Naive thymus-derived CD4-positive, alpha-beta T cell (primary cell): Measurements from ENCODE around the gene MT1F. TPM values are rescaled to one million over a fixed set of nuclear protein-coding genes. Genes with fewer than 3 reads are reported as not detected.
A peak's percentile ranks its signal among the peaks of the same experiment; 100 is the strongest.

Experiments used
- ATAC-seq: fragments of 150-1000 bp; cut with Tn5 transposase; 2 replicates; pipeline ENCODE4 v1.10.0; 2021; ENCODE audit warnings: mild to moderate bottlenecking, moderate library complexity
- CTCF ChIA-PET: fragments of 350-600 bp; sonication (Branson Sonifier 250); formaldehyde crosslinking; loops from one replicate; lab custom pipeline; 2021; ENCODE audit warnings: antibody characterized with exemption; lab: Charles Lee
- POLR2A ChIA-PET: fragments of 350-600 bp; sonication (Branson Sonifier 250); formaldehyde crosslinking; loops from one replicate; lab custom pipeline; 2021; ENCODE audit warnings: antibody characterized with exemption, inconsistent platforms; lab: Charles Lee
- DNase-seq, 9 donors: peaks; one replicate each; pipeline versions ENCODE4 v3.0.0 to v3.0.0-alpha.2; 2020 to 2022; ENCODE audit warnings: mixed read lengths in 1 of 9
- H3K27ac ChIP-seq: one replicate; pipeline ENCODE4 v1.7.0; 2013; ENCODE audit warnings: mild to moderate bottlenecking, low read depth, low read length, moderate library complexity
- H3K27me3 ChIP-seq, 2 donors: one replicate each; pipeline ENCODE4 v1.7.0; 2013; ENCODE audit warnings: low read length in 2 of 2, mild to moderate bottlenecking in 2 of 2, moderate library complexity in 2 of 2; ENCODE audit not compliant: control insufficient read depth in 2 of 2, insufficient read depth in 2 of 2
- H3K36me3 ChIP-seq, 3 experiments: 1 replicate in 2 of 3; 2 replicates in 1 of 3; pipeline ENCODE4 v1.7.0; 2013; ENCODE audit warnings: low read length in 3 of 3, mild to moderate bottlenecking in 3 of 3, moderate library complexity in 1 of 3; ENCODE audit not compliant: insufficient read depth in 3 of 3, control insufficient read depth in 2 of 3
- H3K4me1 ChIP-seq, 2 donors: one replicate each; pipeline ENCODE4 v1.7.0; 2013; ENCODE audit warnings: low read length in 2 of 2, mild to moderate bottlenecking in 2 of 2, moderate library complexity in 1 of 2; ENCODE audit not compliant: control insufficient read depth in 2 of 2, insufficient read depth in 2 of 2
- H3K4me3 ChIP-seq: 2 replicates; pipeline ENCODE4 v1.7.0; 2013; ENCODE audit warnings: mild to moderate bottlenecking, low read length
- H3K9me3 ChIP-seq, 3 experiments: 1 replicate in 2 of 3; 2 replicates in 1 of 3; pipeline ENCODE4 v1.7.0; 2013; ENCODE audit warnings: low read length in 3 of 3; ENCODE audit not compliant: control insufficient read depth in 2 of 3
- H3K27ac Mint-ChIP-seq, 9 donors: one replicate each; pipeline ENCODE4 v1.8.0; 2020 to 2022; ENCODE audit warnings: mixed read lengths in 9 of 9, mild to moderate bottlenecking in 8 of 9, moderate library complexity in 5 of 9, inconsistent platforms in 2 of 9
- H3K27me3 Mint-ChIP-seq, 5 donors: one replicate each; pipeline ENCODE4 v1.8.0; 2021 to 2022; ENCODE audit warnings: mixed read lengths in 5 of 5, mild to moderate bottlenecking in 1 of 5
- H3K36me3 Mint-ChIP-seq, 5 donors: one replicate each; pipeline ENCODE4 v1.8.0; 2020 to 2022; ENCODE audit warnings: mixed read lengths in 5 of 5, mild to moderate bottlenecking in 3 of 5, inconsistent platforms in 1 of 5
- H3K4me1 Mint-ChIP-seq, 7 donors: one replicate each; pipeline ENCODE4 v1.8.0; 2020 to 2022; ENCODE audit warnings: mixed read lengths in 7 of 7, mild to moderate bottlenecking in 3 of 7, inconsistent platforms in 1 of 7
- H3K4me3 Mint-ChIP-seq, 10 donors: one replicate each; pipeline ENCODE4 v1.8.0; 2020 to 2022; ENCODE audit warnings: mild to moderate bottlenecking in 10 of 10, mixed read lengths in 10 of 10, moderate library complexity in 6 of 10, inconsistent platforms in 2 of 10
- H3K9me3 Mint-ChIP-seq, 11 donors: one replicate each; pipeline ENCODE4 v1.8.0; 2020 to 2022; ENCODE audit warnings: mixed read lengths in 11 of 11, mild to moderate bottlenecking in 4 of 11, inconsistent platforms in 1 of 11, moderate library complexity in 1 of 11
- intact Hi-C, 2 donors: fragments of 100-400 bp; cut with micrococcal nuclease; formaldehyde crosslinking; loops; one replicate each; pipeline ENCODE4 v1.15.1; 2023
- polyA plus RNA-seq, 2 donors: library from polyadenylated mRNA; unstranded; fragments of 300-500 nt; fragmentation: Illumina TruSeq; gene quantifications; one replicate each; pipeline ENCODE4 v1.2.3, GENCODE V29; 2021
- total RNA-seq, 6 experiments: library from RNA in 5 of 6; stranded (reverse) in 5 of 6; gene quantifications; 1 replicate in 5 of 6; 2 replicates in 1 of 6; pipeline ENCODE4 v1.2.3 and lab custom pipeline; 2021 to 2026

Gene MT1F
- total and polyA plus RNA-seq, 7 experiments from 2014 or later, result 5.6 to 42.4 (median 8.9) TPM

- H3K9me3 Mint-ChIP-seq, result no peaks in the 10 kb centered on the region
- H3K36me3 ChIP-seq, result no peaks in the 10 kb centered on the region
- H3K4me3 Mint-ChIP-seq, result no peak overlapping the region
- H3K27ac Mint-ChIP-seq, result no peak overlapping the region
- CTCF ChIA-PET, result interaction anchor here (0.7 to 1.0 kb wide), 3 partner anchors 8 to 19 kb away, joined by 3 to 4 read pairs (median 4); no protein-coding TSS in a partner anchor
- POLR2A ChIA-PET, result interaction anchor here (0.6 kb wide), 1 partner anchor 12 kb away, joined by 3 read pairs; the partner anchor contains the start of gene MT1F
- H3K4me1 Mint-ChIP-seq, result peaks cover 15 to 28% (median 23%) of the 10 kb centered on the region in 7 donors
- H3K4me1 ChIP-seq, result peaks cover 11 to 16% of the 10 kb centered on the region in 2 donors
- H3K27me3 Mint-ChIP-seq, result peaks cover 8 to 72% (median 14%) of the 10 kb centered on the region in 5 donors
- no peak overlapping the region for H3K27ac ChIP-seq
- DNase-seq (no peak), ATAC-seq (no peak)
- peaks cover 0 to 8% of the 10 kb centered on the region in 2 donors for H3K27me3 ChIP-seq
- H3K4me3 ChIP-seq, result no peak overlapping the region
- intact Hi-C loops, result no loop called here
- H3K9me3 ChIP-seq, result no peaks in the 10 kb centered on the region
- no peaks in the 10 kb centered on the region for H3K36me3 Mint-ChIP-seq
These were observed 11.9 kb upstream of the MT1F start for GRCh38 chr16:56645838-56646237.

DNA sequence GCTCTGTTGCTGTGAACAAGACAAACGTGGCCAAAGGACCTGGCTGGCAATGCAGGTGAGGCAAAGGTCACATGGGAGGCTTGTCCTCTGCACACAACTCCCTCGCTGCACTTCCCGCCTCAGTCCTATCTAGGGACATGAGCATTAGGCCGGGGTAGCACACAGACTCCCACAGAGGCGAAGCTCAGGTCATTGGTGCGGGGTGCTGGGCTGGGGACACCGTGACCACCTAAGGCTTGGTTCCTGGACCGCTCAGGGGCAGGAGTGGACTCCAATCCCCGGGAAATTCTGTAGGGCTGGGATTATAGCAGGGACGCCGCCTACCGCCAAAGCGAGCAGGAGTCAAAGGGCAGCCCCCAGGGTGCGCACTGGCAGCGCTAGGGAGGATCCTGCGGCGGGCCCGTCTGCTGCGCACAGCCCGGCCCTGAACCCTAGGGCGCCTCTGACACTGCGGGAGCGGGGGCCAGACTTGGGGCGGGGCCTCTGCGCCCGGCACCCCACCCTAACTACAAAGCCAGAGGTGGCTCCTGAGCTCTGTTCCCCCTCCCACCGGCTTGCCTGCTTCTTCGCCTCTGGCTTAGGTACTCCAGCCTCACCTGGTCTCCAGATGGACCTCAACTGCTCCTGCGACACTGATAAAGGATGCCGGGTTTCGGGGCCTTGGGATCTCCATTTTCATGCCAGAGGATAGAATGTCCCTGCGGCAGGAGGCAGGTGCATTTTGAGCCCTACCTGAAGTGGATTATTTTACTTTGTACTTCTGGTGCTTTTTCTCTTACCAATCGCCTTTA is 9.9 kb upstream of the MT1F start:
- Histone ChIP-seq H3K9me3 (no peaks in the 10 kb centered on the region), H3K4me3 (no peak overlapping the region), H3K4me1 (peaks cover 11 to 15% of the 10 kb centered on the region in 2 donors), H3K27me3 (peaks cover 0 to 8% of the 10 kb centered on the region in 2 donors), H3K27ac (no peak overlapping the region), H3K36me3 (no peaks in the 10 kb centered on the region)
- no peak for DNase-seq
- Mint-ChIP-seq H3K4me3 (no peak overlapping the region), H3K27me3 (peaks cover 9 to 73% (median 17%) of the 10 kb centered on the region in 5 donors), H3K27ac (peak overlapping the region in 1 of 9 donors; percentile 62), H3K36me3 (no peaks in the 10 kb centered on the region), H3K4me1 (peaks cover 11 to 20% (median 16%) of the 10 kb centered on the region in 7 donors), H3K9me3 (no peaks in the 10 kb centered on the region)
- intact Hi-C loops, result no loop called here
- CTCF ChIA-PET, result no interaction called here
- POLR2A ChIA-PET, result interaction anchor here (0.6 to 0.7 kb wide), 2 partner anchors 87 to 281 kb away, joined by 3 to 4 read pairs; no protein-coding TSS in a partner anchor
- ATAC-seq, result no peak

- peaks cover 2% of the 10 kb centered on the region in 2 donors for H3K4me1 ChIP-seq
- POLR2A ChIA-PET, result interaction anchor here (1.1 kb wide), 1 partner anchor 10 kb away, joined by 4 read pairs; no protein-coding TSS in a partner anchor
- H3K27me3 ChIP-seq, result peaks cover 0 to 8% of the 10 kb centered on the region in 2 donors
These were observed 8.5 kb upstream of the MT1F start for GRCh38 chr16:56649271-56649670.

GRCh38 chr16:56649820-56650219 is 7.9 kb upstream of the MT1F start:
- Mint-ChIP-seq H3K4me1 (peaks cover 0 to 3% (median 0%) of the 10 kb centered on the region in 7 donors), H3K36me3 (no peaks in the 10 kb centered on the region), H3K4me3 (no peak overlapping the region), H3K9me3 (no peaks in the 10 kb centered on the region), H3K27me3 (peaks cover 9 to 67% (median 17%) of the 10 kb centered on the region in 5 donors), H3K27ac (no peak overlapping the region)
- Histone ChIP-seq H3K4me1 (no peaks in the 10 kb centered on the region), H3K9me3 (no peaks in the 10 kb centered on the region), H3K27ac (no peak overlapping the region), H3K27me3 (peaks cover 0 to 8% of the 10 kb centered on the region in 2 donors), H3K4me3 (no peak overlapping the region), H3K36me3 (no peaks in the 10 kb centered on the region)
- ATAC-seq, result no peak
- DNase-seq, result no peak
- intact Hi-C loops, result no loop called here
- ChIA-PET CTCF (no interaction called here), POLR2A (interaction anchor here (1.1 kb wide), 1 partner anchor 11 kb away, joined by 4 read pairs; no protein-coding TSS in a partner anchor)

More at GRCh38 chr16:56649271-56649670, 8.5 kb upstream of the MT1F start:
- H3K9me3 ChIP-seq, result no peaks in the 10 kb centered on the region
- H3K36me3 Mint-ChIP-seq, result no peaks in the 10 kb centered on the region
- H3K9me3 Mint-ChIP-seq, result no peaks in the 10 kb centered on the region
- DNase-seq (no peak), ATAC-seq (no peak)
- intact Hi-C loops, result no loop called here
- H3K4me3 ChIP-seq, result no peak overlapping the region
- no peak overlapping the region for H3K27ac Mint-ChIP-seq
- H3K27ac ChIP-seq, result no peak overlapping the region
- H3K36me3 ChIP-seq, result no peaks in the 10 kb centered on the region
- H3K4me1 Mint-ChIP-seq, result peaks cover under 1 to 7% (median 4%) of the 10 kb centered on the region in 7 donors
- H3K27me3 Mint-ChIP-seq, result peaks cover 9 to 69% (median 17%) of the 10 kb centered on the region in 5 donors
- H3K4me3 Mint-ChIP-seq, result no peak overlapping the region
- CTCF ChIA-PET, result no interaction called here

GRCh38 chr16:56651586-56651985 is 6.2 kb upstream of the MT1F start, which contains the start of gene MT1B:
TSS of gene MT1B (plus strand) at chr16:56651886. CDS start at chr16:56651954, 68 bp downstream.
- Histone ChIP-seq H3K27ac (no peak within 1 kb of the TSS), H3K36me3 (no peaks in the 10 kb centered on the region), H3K4me3 (no peak within 1 kb of the TSS), H3K4me1 (no peaks in the 10 kb centered on the region), H3K27me3 (peaks cover 0 to 8% of the 10 kb centered on the region in 2 donors), H3K9me3 (no peaks in the 10 kb centered on the region)
- peak within 1 kb of the TSS in 1 of 9 donors; percentile 25 for H3K27ac Mint-ChIP-seq
- intact Hi-C loops, result no loop called here
- CTCF ChIA-PET, result no interaction called here
- no peaks in the 10 kb centered on the region for H3K36me3 Mint-ChIP-seq
- peaks cover 9 to 53% (median 16%) of the 10 kb centered on the region in 5 donors for H3K27me3 Mint-ChIP-seq
- POLR2A ChIA-PET, result no interaction called here
- no peak within 1 kb of the TSS for H3K4me3 Mint-ChIP-seq
- H3K4me1 Mint-ChIP-seq, result no peaks in the 10 kb centered on the region
- no peaks in the 10 kb centered on the region for H3K9me3 Mint-ChIP-seq
- no peak for ATAC-seq
- no peak for DNase-seq

DNA sequence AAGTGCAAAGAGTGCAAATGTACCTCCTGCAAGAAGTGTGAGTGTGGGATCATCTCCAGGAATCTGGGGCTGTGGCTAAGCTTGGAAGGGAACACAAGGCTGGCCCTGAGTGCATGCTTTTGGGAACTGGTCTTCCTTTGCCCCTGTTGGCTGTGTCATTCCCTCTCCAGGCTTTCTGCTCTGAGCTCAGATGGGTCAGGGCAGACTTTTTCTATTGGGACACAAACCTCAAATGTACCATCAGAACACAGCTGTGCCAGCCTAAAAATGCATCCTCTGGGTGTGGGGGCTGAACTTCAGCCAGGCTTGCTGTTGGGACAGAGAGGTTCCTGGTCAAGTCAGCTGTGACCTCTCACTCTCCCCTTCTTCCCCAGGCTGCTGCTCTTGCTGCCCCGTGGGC is 5.2 kb upstream of the MT1F start:
- no peaks in the 10 kb centered on the region for H3K4me1 ChIP-seq
- DNase-seq (no peak), ATAC-seq (no peak)
- Mint-ChIP-seq H3K27me3 (peaks cover 8 to 43% (median 12%) of the 10 kb centered on the region in 5 donors), H3K4me3 (no peak overlapping the region), H3K27ac (peak overlapping the region in 1 of 9 donors; percentile 25), H3K4me1 (peaks cover 0 to 5% (median 4%) of the 10 kb centered on the region in 7 donors), H3K36me3 (no peaks in the 10 kb centered on the region), H3K9me3 (no peaks in the 10 kb centered on the region)
- H3K9me3 ChIP-seq, result no peaks in the 10 kb centered on the region
- peaks cover 0 to 8% of the 10 kb centered on the region in 2 donors for H3K27me3 ChIP-seq
- no peak overlapping the region for H3K4me3 ChIP-seq
- POLR2A ChIA-PET, result no interaction called here
- CTCF ChIA-PET, result no interaction called here
- no peak overlapping the region for H3K27ac ChIP-seq
- intact Hi-C loops, result no loop called here
- H3K36me3 ChIP-seq, result no peaks in the 10 kb centered on the region
